ENCODE data around the gene MAU2. TPM values are rescaled to one million over a fixed set of nuclear protein-coding genes. Genes with fewer than 3 reads are reported as not detected.

The MAU2 gene
- total RNA-seq, 1 experiment from 2014 or later = 38.0 TPM

- BruUV-seq (replicated peaks) = no TSS peak
- H3K4me3 ChIP-seq (ENCODE audit: low read depth in 2 of 2, low read length in 2 of 2) = no peak overlapping the region
- H3K36me3 ChIP-seq (ENCODE audit: control insufficient read depth, insufficient read depth, low read length) = no peaks in the 10 kb centered on the region
- in situ Hi-C loops (cut with HindIII; ENCODE audit: low pct_unique_long_range_greater_than_20kb, low sequenced_read_pairs) (no loop called here), intact Hi-C loops (cut with micrococcal nuclease; ENCODE audit: unreplicated experiment) (no loop called here)
- H3K4me1 ChIP-seq (ENCODE audit: control insufficient read depth, insufficient read depth, low read length) = no peaks in the 10 kb centered on the region
- no peak for TF ChIP-seq SIN3A (IDR thresholded peaks at IDR 0.05; ENCODE audit: borderline replicate concordance, insufficient read depth, low read depth, low read length)
- no peak for TF ChIP-seq CTCF (IDR thresholded peaks at IDR 0.05)
- no peak for TF ChIP-seq TCF7L2 (IDR thresholded peaks at IDR 0.05; ENCODE audit: low read depth, low read length)
- TF ChIP-seq REST (IDR thresholded peaks at IDR 0.05; ENCODE audit: insufficient read depth in 1 of 2, low read depth in 2 of 2, low read length in 1 of 2) = no peak
- TF ChIP-seq POLR2AphosphoS5 (IDR thresholded peaks at IDR 0.05; ENCODE audit: low read depth, low read length) = no peak
- H3K27me3 ChIP-seq (ENCODE audit: control insufficient read depth, insufficient read depth, low read length) = no peaks in the 10 kb centered on the region
- CTCF ChIA-PET = no interaction called here
- no peak for DNase-seq (ENCODE audit: low read depth, low spot score)
- H3K27ac ChIP-seq (ENCODE audit: low read length) = no peak overlapping the region
- H3K9me3 ChIP-seq (ENCODE audit: control insufficient read depth, insufficient read depth, low read depth, low read length) = no peaks in the 10 kb centered on the region
- POLR2A ChIA-PET = no interaction called here
- ATAC-seq = no peak
Observed at GRCh38 chr19:19276386-19276785, 44.2 kb upstream of the MAU2 start.

- Histone ChIP-seq H3K27ac (ENCODE audit: low read length) (no peak overlapping the region), H3K9me3 (ENCODE audit: control insufficient read depth, insufficient read depth, low read depth, low read length) (no peaks in the 10 kb centered on the region), H3K36me3 (ENCODE audit: control insufficient read depth, insufficient read depth, low read length) (no peaks in the 10 kb centered on the region), H3K4me1 (ENCODE audit: control insufficient read depth, insufficient read depth, low read length) (no peaks in the 10 kb centered on the region), H3K4me3 (ENCODE audit: low read depth in 2 of 2, low read length in 2 of 2) (no peak overlapping the region), H3K27me3 (ENCODE audit: control insufficient read depth, insufficient read depth, low read length) (no peaks in the 10 kb centered on the region)
- in situ Hi-C loops (cut with HindIII; ENCODE audit: low pct_unique_long_range_greater_than_20kb, low sequenced_read_pairs) = no loop called here
- BruUV-seq (replicated peaks) = no TSS peak
- TF ChIP-seq REST (IDR thresholded peaks at IDR 0.05; ENCODE audit: insufficient read depth in 1 of 2, low read depth in 2 of 2, low read length in 1 of 2) (no peak), TCF7L2 (IDR thresholded peaks at IDR 0.05; ENCODE audit: low read depth, low read length) (no peak), POLR2AphosphoS5 (IDR thresholded peaks at IDR 0.05; ENCODE audit: low read depth, low read length) (no peak), SIN3A (IDR thresholded peaks at IDR 0.05; ENCODE audit: borderline replicate concordance, insufficient read depth, low read depth, low read length) (no peak), CTCF (IDR thresholded peaks at IDR 0.05) (no peak)
- DNase-seq (ENCODE audit: low read depth, low spot score) = no peak
- ChIA-PET POLR2A (no interaction called here), CTCF (no interaction called here)
- intact Hi-C loops (cut with micrococcal nuclease; ENCODE audit: unreplicated experiment) = no loop called here
- no peak for ATAC-seq
Observed at GRCh38 chr19:19276851-19277250, 43.8 kb upstream of the MAU2 start.
